K562 (cell line): Measurements from ENCODE around the gene DEK. TPM values are rescaled to one million over a fixed set of nuclear protein-coding genes. Genes with fewer than 3 reads are reported as not detected.

Experiments used
- ATAC-seq: fragments of 200-7000 bp; cut with Tn5 transposase; 3 replicates; pipeline ENCODE4 v1.9.1; 2020; ENCODE audit warnings: moderate library complexity
- BruUV-seq: library from RNA; stranded (reverse); fragments of 400-500 nt; replicated peaks from 2 replicates; lab custom pipeline; 2021; lab: Mats Ljungman, UMichigan
- CTCF ChIA-PET: fragments of 300-600 bp; formaldehyde crosslinking; extraction: SDS; loops from one replicate; lab custom pipeline; 2021; ENCODE audit warnings: low intra/inter-chr PET ratio; lab: Yijun Ruan, JAX
- POLR2A ChIA-PET: fragments of 300-600, 350-650 bp; sonication (Branson Sonifier 250); formaldehyde crosslinking; extraction: SDS; loops from one replicate; lab custom pipeline; 2021; ENCODE audit warnings: antibody characterized with exemption, inconsistent platforms; lab: Yijun Ruan, JAX
- DNase-seq, 4 experiments: peaks; one replicate each; pipeline versions ENCODE4 v3.0.0 to v3.0.0-alpha.2; 2011 to 2018; ENCODE audit warnings: low spot score in 3 of 4, mixed read lengths in 3 of 4; ENCODE audit errors: extremely low read depth in 1 of 4
- FAIRE-seq: peaks from 2 replicates; lab custom pipeline; 2011; peaks lifted over from hg19 to GRCh38; lab: Jason Lieb, UNC
- H2AFZ ChIP-seq: 2 replicates; pipeline ENCODE4 v1.6.0; 2011; ENCODE audit warnings: low read depth, low read length, control low read depth, inconsistent platforms
- H3K27ac ChIP-seq: fragments of 200-600 bp; 3 replicates; pipeline ENCODE4 v1.8.0; 2011; ENCODE audit warnings: low read depth, mild to moderate bottlenecking, control low read depth, inconsistent platforms, low read length, moderate library complexity, mixed read lengths; ENCODE audit errors: extremely low read depth
- H3K27me3 ChIP-seq, 2 experiments: fragments of 300-600 bp in 1 of 2; 2 replicates in 1 of 2; 3 replicates in 1 of 2; pipeline versions ENCODE4 v1.6.0 to v1.8.0; 2011; ENCODE audit warnings: inconsistent platforms in 2 of 2, low read length in 2 of 2, mild to moderate bottlenecking in 1 of 2, mixed read lengths in 1 of 2, moderate library complexity in 1 of 2; ENCODE audit not compliant: control insufficient read depth in 2 of 2, insufficient read depth in 2 of 2
- H3K36me3 ChIP-seq: fragments of 300-600 bp; 3 replicates; pipeline ENCODE4 v1.8.0; 2011; ENCODE audit warnings: mild to moderate bottlenecking, low read length, inconsistent platforms; ENCODE audit not compliant: control insufficient read depth, insufficient read depth
- H3K4me1 ChIP-seq, 2 experiments: fragments of 200-600 bp in 1 of 2; replicated peaks in 1 of 2; 2 replicates in 1 of 2; 3 replicates in 1 of 2; pipeline versions ENCODE4 v1.5.1 to v1.8.0; 2011; ENCODE audit warnings: inconsistent platforms in 2 of 2, low read length in 2 of 2, mild to moderate bottlenecking in 1 of 2, mixed read lengths in 1 of 2, moderate library complexity in 1 of 2; ENCODE audit not compliant: control insufficient read depth in 2 of 2, insufficient read depth in 2 of 2
- H3K4me2 ChIP-seq: 2 replicates; pipeline ENCODE4 v1.6.1; 2011; ENCODE audit warnings: low read length, control low read depth, inconsistent platforms, mixed read lengths; ENCODE audit not compliant: insufficient read depth
- H3K4me3 ChIP-seq: fragments of 200-600 bp; sonication (generic), shearing (Covaris generic); 2 replicates; pipeline ENCODE4 v1.5.1; 2016; ENCODE audit warnings: control low read depth, inconsistent platforms
- H3K79me2 ChIP-seq: fragments of 200-600 bp; 3 replicates; pipeline ENCODE4 v1.8.0; 2011; ENCODE audit warnings: low read length, inconsistent platforms; ENCODE audit not compliant: control insufficient read depth, insufficient read depth
- H3K9ac ChIP-seq, 2 experiments: 2 replicates each; pipeline versions ENCODE4 v1.6.0 to v1.6.1; 2011; ENCODE audit warnings: low read depth in 2 of 2, low read length in 2 of 2, control low read depth in 1 of 2, inconsistent platforms in 1 of 2, mild to moderate bottlenecking in 1 of 2, mixed read lengths in 1 of 2; ENCODE audit not compliant: insufficient read depth in 1 of 2
- H3K9me1 ChIP-seq: one replicate; pipeline ENCODE4 v1.6.0; 2011; ENCODE audit warnings: inconsistent platforms, mild to moderate bottlenecking, low read length, moderate library complexity; ENCODE audit not compliant: control insufficient read depth, insufficient read depth
- H3K9me3 ChIP-seq: replicated peaks from 2 replicates; pipeline ENCODE4 v1.5.1; 2011; ENCODE audit warnings: low read depth, low read length, inconsistent platforms; ENCODE audit not compliant: control insufficient read depth, insufficient read depth
- H4K20me1 ChIP-seq: replicated peaks from 2 replicates; pipeline ENCODE4 v1.6.1; 2011; ENCODE audit warnings: low read length, inconsistent platforms, mixed read lengths; ENCODE audit not compliant: control insufficient read depth, insufficient read depth
- BCOR ChIP-seq: fragments of 450-650 bp; IDR thresholded peaks from 2 replicates; pipeline ENCODE4 v1.6.1; 2016
- C11orf30 ChIP-seq: fragments of 450-650 bp; IDR thresholded peaks from 2 replicates; pipeline ENCODE4 v1.6.1; 2016; ENCODE audit warnings: low read depth, mild to moderate bottlenecking
- CHD2 ChIP-seq: IDR thresholded peaks from 2 replicates; pipeline ENCODE4 v1.6.1; 2011; ENCODE audit warnings: low read depth, low read length
- CXXC5 ChIP-seq: fragments of 250-450 bp; sonication (Bioruptor Pico); IDR thresholded peaks from 2 replicates; pipeline ENCODE4 v1.8.0; 2022; ENCODE audit warnings: inconsistent platforms, mild to moderate bottlenecking, moderate library complexity
- ELF4 ChIP-seq: fragments of 450-650 bp; formaldehyde crosslinking; IDR thresholded peaks from 2 replicates; pipeline ENCODE4 v1.4.0; 2022; ENCODE audit warnings: missing genetic modification characterization
- HNRNPLL ChIP-seq: fragments of 200-400 bp; formaldehyde crosslinking; IDR thresholded peaks from 2 replicates; pipeline ENCODE4 v1.6.1; 2017; ENCODE audit warnings: low read length, low read depth, mild to moderate bottlenecking; ENCODE audit not compliant: poor library complexity, severe bottlenecking
- IRF2 ChIP-seq: sonication (generic); formaldehyde crosslinking; IDR thresholded peaks from 2 replicates; pipeline ENCODE4 v1.8.1; 2022; ENCODE audit warnings: mild to moderate bottlenecking, missing genetic modification reagents
- MAFG ChIP-seq: fragments of 450-650 bp; conservative IDR thresholded peaks from 2 replicates; pipeline ENCODE4 v1.6.1; 2016; ENCODE audit warnings: missing genetic modification characterization, missing compliant biosample characterization
- MCM7 ChIP-seq, 2 experiments: fragments of 450-650 bp; IDR thresholded peaks; 2 replicates each; pipeline ENCODE4 v1.6.1; 2016 to 2018
- NFE2 ChIP-seq: IDR thresholded peaks from 2 replicates; pipeline ENCODE4 v1.6.1; 2014; ENCODE audit warnings: antibody characterized with exemption, low read depth
- NR2F6 ChIP-seq: fragments of 450-650 bp; formaldehyde crosslinking; IDR thresholded peaks from 2 replicates; pipeline ENCODE4 v1.4.0; 2020; ENCODE audit warnings: mild to moderate bottlenecking
- RBFOX2 ChIP-seq: fragments of 200-400 bp; formaldehyde crosslinking; IDR thresholded peaks from 2 replicates; pipeline ENCODE4 v1.6.1; 2017; ENCODE audit warnings: low read depth, mild to moderate bottlenecking, low read length, moderate library complexity
- RBM25 ChIP-seq: fragments of 200-400 bp; formaldehyde crosslinking; IDR thresholded peaks from 2 replicates; pipeline ENCODE4 v1.6.1; 2018; ENCODE audit warnings: low read length, low read depth, moderate library complexity; ENCODE audit not compliant: severe bottlenecking
- RBM39 ChIP-seq: fragments of 200-400 bp; formaldehyde crosslinking; optimal IDR thresholded peaks from 2 replicates; pipeline ENCODE3; 2018; ENCODE audit warnings: low read depth, low read length
- THRAP3 ChIP-seq: fragments of 450-650 bp; IDR thresholded peaks from 2 replicates; pipeline ENCODE4 v1.6.1; 2016; ENCODE audit warnings: mild to moderate bottlenecking, inconsistent platforms, borderline replicate concordance
- ZNF121 ChIP-seq: sonication (generic); formaldehyde crosslinking; conservative IDR thresholded peaks from 2 replicates; pipeline ENCODE4 v1.8.0; 2022; ENCODE audit warnings: missing genetic modification reagents
- ZNF316 ChIP-seq: fragments of 450-650 bp; IDR thresholded peaks from 2 replicates; pipeline ENCODE4 v1.6.1; 2016
- ZNF699 ChIP-seq: fragments of 250-450 bp; sonication (Bioruptor Pico); IDR thresholded peaks from 2 replicates; pipeline ENCODE4 v1.8.0; 2021; ENCODE audit warnings: mild to moderate bottlenecking, moderate library complexity; ENCODE audit not compliant: insufficient replicate concordance
- WGBS: fragments of 100-300 bp; shearing (Covaris generic); methylation state at CpG from one replicate; pipeline ENCODE4 v1.1.6; 2016; ENCODE audit warnings: low coverage, mixed read lengths; ENCODE audit not compliant: insufficient coverage; ENCODE audit errors: missing lambda C conversion rate; 5-methylcytosine and 5-hydroxymethylcytosine counted together
- in situ Hi-C: fragments of 300-500 bp; cut with MboI; formaldehyde crosslinking; loops from 4 replicates; pipeline ENCODE4 v1.15.0; 2018; ENCODE audit warnings: inconsistent platforms, mixed read lengths
- intact Hi-C: fragments of 100-400 bp; cut with micrococcal nuclease; formaldehyde crosslinking; loops from 2 replicates; pipeline ENCODE4 v1.14.2; 2022
- polyA plus RNA-seq, 8 experiments: library from polyadenylated mRNA; depleted of rRNA in 4 of 8; stranded (reverse) in 5 of 8; unstranded in 3 of 8; fragments of >200 nt; fragmentation: Nextera tagmentation in 2 of 8; fragmentation: Illumina TruSeq in 1 of 8; extraction: Ambion mirVana in 2 of 8; extraction: Trizol in 1 of 8; gene quantifications; 2 replicates each; pipeline versions ENCODE4 v1.2.1 to v1.2.3, GENCODE V29; 2011 to 2014; ENCODE audit warnings: inconsistent platforms in 1 of 8, missing spikeins in 1 of 8
- total RNA-seq, 7 experiments: library from RNA; depleted of rRNA in 6 of 7; stranded (reverse); fragments of >200 nt in 6 of 7; fragmentation: Illumina TruSeq in 2 of 7; extraction: Trizol in 2 of 7; gene quantifications; 2 replicates each; pipeline versions ENCODE4 v1.2.1 to v1.2.3, GENCODE V29; 2011 to 2021; ENCODE audit warnings: low replicate concordance in 1 of 7

Gene DEK
- total and polyA plus RNA-seq, 9 of the 15 experiments (the other 6 are each of a cell fraction or from before 2014, with no cell fraction given): 82.3 to 338 (median 184) TPM

DNA sequence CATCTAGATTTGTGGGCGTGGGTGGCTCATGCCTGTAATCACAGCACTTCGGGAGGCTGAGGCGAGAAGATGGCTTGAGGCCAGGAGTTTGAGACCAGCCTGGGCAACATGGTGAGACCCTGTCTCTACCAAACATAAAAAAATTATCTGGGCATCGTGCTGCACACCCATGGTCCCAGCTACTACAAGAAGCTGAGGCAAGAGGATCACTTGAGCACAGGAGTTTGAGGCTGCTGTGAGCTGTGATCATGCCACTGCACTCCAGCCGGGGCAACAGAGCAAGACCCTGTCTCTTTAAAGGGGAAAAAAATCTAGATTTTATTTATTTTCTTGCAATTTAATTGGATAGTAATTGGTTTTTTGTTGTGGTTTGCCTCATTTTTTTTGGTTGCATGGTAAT lies 53.6 kb downstream of the DEK start:
- no peaks in the 10 kb centered on the region for H3K4me1 ChIP-seq
- H3K27ac ChIP-seq: no peak overlapping the region
- no peaks in the 10 kb centered on the region for H3K9me1 ChIP-seq
- H3K79me2 ChIP-seq: no peaks in the 10 kb centered on the region
- H3K9me3 ChIP-seq: no peaks in the 10 kb centered on the region
- no peak for ATAC-seq
- no peak overlapping the region for H3K4me3 ChIP-seq
- no peak for TF ChIP-seq CHD2
- peak; percentile 92 for TF ChIP-seq ZNF121
- no peak for TF ChIP-seq RBM39
- peak; percentile 33 for TF ChIP-seq RBM25
- no peak overlapping the region for H3K9ac ChIP-seq
- no peak overlapping the region for H2AFZ ChIP-seq
- ChIA-PET POLR2A (no interaction called here), CTCF (no interaction called here)
- no peak for DNase-seq
- H3K4me2 ChIP-seq: no peak overlapping the region
- intact Hi-C loops (no loop called here), in situ Hi-C loops (no loop called here)
- no TSS peak for BruUV-seq
- peaks cover 34% of the 10 kb centered on the region; the same call in 1 of the 3 replicates for H3K36me3 ChIP-seq
- no peak for FAIRE-seq
- H4K20me1 ChIP-seq: no peaks in the 10 kb centered on the region
- no peaks in the 10 kb centered on the region for H3K27me3 ChIP-seq
- 80% methylated on average over 5 of the region's 5 CpGs for WGBS

DNA sequence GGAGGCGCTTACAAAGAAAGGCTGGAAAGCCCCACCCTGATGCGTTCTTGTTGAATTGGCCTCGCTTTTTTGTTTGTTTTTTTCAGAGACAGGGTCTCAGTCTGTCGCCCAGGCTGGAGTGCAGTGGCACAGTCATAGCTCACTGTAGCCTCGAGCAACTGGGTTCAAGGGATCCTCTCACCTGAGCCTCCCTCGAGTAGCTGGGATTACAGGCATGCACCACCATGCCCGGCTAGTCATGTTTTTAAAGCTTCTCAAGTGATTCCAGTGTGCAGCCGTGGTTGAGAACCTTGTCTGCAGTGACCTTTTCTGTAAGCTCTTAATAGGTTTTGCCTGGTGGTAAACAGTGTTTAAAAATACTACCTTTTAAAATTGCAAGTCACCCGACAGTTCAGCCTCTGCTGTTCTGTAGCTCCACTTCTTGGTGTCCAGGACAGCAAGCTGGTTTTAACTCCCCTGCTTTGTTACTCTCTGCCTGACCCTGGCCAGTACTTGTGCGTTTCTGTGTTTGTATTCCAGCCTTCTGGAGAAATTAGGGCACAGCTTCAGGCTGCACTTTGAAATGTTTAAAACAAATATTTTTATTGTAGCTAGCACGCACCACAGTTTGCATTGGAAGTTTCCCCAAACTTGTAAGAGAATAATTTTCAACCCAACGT lies 54.7 kb downstream of the DEK start:
- WGBS: 73% methylated on average over 12 of the region's 12 CpGs
- Histone ChIP-seq H4K20me1 (no peaks in the 10 kb centered on the region), H3K9me3 (no peaks in the 10 kb centered on the region), H3K36me3 (peaks cover 30% of the 10 kb centered on the region; the same call in 2 of the 3 replicates), H3K9ac (0 out of 4 replicates have a peak overlapping the region, but pooled peaks of 1 of the 2 experiments have one; percentile 34), H3K4me3 (no peak overlapping the region), H3K4me1 (no peaks in the 10 kb centered on the region), H3K27ac (no peak overlapping the region), H3K27me3 (no peaks in the 10 kb centered on the region), H3K9me1 (no peaks in the 10 kb centered on the region), H3K79me2 (no peaks in the 10 kb centered on the region), H3K4me2 (no peak overlapping the region), H2AFZ (no peak overlapping the region)
- intact Hi-C loops: no loop called here
- TF ChIP-seq C11orf30 (peak; percentile 55; the same call in 1 of the 2 replicates), NFE2 (peak; percentile 38; the same call in 1 of the 2 replicates), RBFOX2 (no peak), ZNF316 (peak; percentile 39; the same call in 1 of the 2 replicates), THRAP3 (no peak), ZNF699 (CRISPR knock-in tag) (no peak), HNRNPLL (no peak), ELF4 (CRISPR knock-in tag) (no peak), MCM7 (IDR thresholded peaks at IDR 0.05) (no peak), CXXC5 (CRISPR knock-in tag) (no peak), NR2F6 (CRISPR knock-in tag) (no peak), IRF2 (CRISPR knock-in tag) (no peak), BCOR (no peak), MAFG (tag) (peak; percentile 43)
- BruUV-seq: no TSS peak
- ChIA-PET CTCF (no interaction called here), POLR2A (interaction anchor here (0.6 to 1.1 kb wide), 3 partner anchors 10 to 13 kb away, joined by 3 to 4 read pairs (median 3); no protein-coding TSS in a partner anchor)
- FAIRE-seq (no peak), DNase-seq (no peak), ATAC-seq (peak; percentile 50)
- in situ Hi-C loops: no loop called here
